GM12878 (cell line): ENCODE results near the gene TSGA10. TPM values are rescaled to one million over a fixed set of nuclear protein-coding genes. Genes with fewer than 3 reads are reported as not detected.

Experiments used
- BHLHE40 ChIP-seq, 2 experiments: fragments of 450-650 bp in 1 of 2; IDR thresholded peaks; 2 replicates each; pipeline ENCODE4 v1.6.1; 2011 to 2017; ENCODE audit warnings: low read depth in 2 of 2, borderline replicate concordance in 1 of 2, improper control_type of control experiment in 1 of 2, low read length in 1 of 2, mild to moderate bottlenecking in 1 of 2
- HDGF ChIP-seq: fragments of 450-650 bp; IDR thresholded peaks from 2 replicates; pipeline ENCODE4 v1.6.1; 2016; ENCODE audit warnings: antibody characterized with exemption
- NBN ChIP-seq: fragments of 450-650 bp; IDR thresholded peaks from 2 replicates; pipeline ENCODE4 v1.6.1; 2016
- NR2C2 ChIP-seq: IDR thresholded peaks from 2 replicates; pipeline ENCODE4 v1.6.1; 2011; ENCODE audit warnings: borderline replicate concordance, low read depth; ENCODE audit not compliant: control insufficient read depth, insufficient read length
- POLR2A ChIP-seq: IDR thresholded peaks from 2 replicates; pipeline ENCODE4 v1.6.1; 2011; ENCODE audit warnings: low read depth, mild to moderate bottlenecking, low read length
- POLR2AphosphoS5 ChIP-seq: IDR thresholded peaks from 2 replicates; pipeline ENCODE4 v1.6.1; 2011; ENCODE audit warnings: mild to moderate bottlenecking, low read length, inconsistent platforms
- RFX5 ChIP-seq: IDR thresholded peaks from 2 replicates; pipeline ENCODE4 v1.6.1; 2011; ENCODE audit warnings: low read depth, low read length, improper control_type of control experiment
- WRNIP1 ChIP-seq: IDR thresholded peaks from 2 replicates; pipeline ENCODE4 v1.6.1; 2011; ENCODE audit warnings: low read depth, low read length, improper control_type of control experiment, borderline replicate concordance
- YY1 ChIP-seq: IDR thresholded peaks from 2 replicates; pipeline ENCODE4 v1.6.1; 2011; ENCODE audit warnings: low read depth, mild to moderate bottlenecking, low read length
- ZNF24 ChIP-seq: fragments of 450-650 bp; IDR thresholded peaks from 2 replicates; pipeline ENCODE4 v1.6.1; 2017; ENCODE audit warnings: antibody characterized with exemption, mild to moderate bottlenecking
- ZNF687 ChIP-seq: fragments of 450-650 bp; IDR thresholded peaks from 2 replicates; pipeline ENCODE4 v1.6.1; 2017; ENCODE audit warnings: mild to moderate bottlenecking, moderate library complexity
- polyA plus RNA-seq, 11 experiments: library from polyadenylated mRNA; depleted of rRNA in 4 of 11; unstranded in 6 of 11; stranded (reverse) in 5 of 11; fragments of >200 nt; fragmentation: Nextera tagmentation in 4 of 11; fragmentation: Illumina TruSeq in 1 of 11; extraction: Ambion mirVana in 4 of 11; extraction: Trizol in 1 of 11; gene quantifications; 1 replicate in 1 of 11; 2 replicates in 10 of 11; pipeline versions ENCODE4 v1.2.1 to v1.2.3, GENCODE V29; 2011 to 2016; ENCODE audit warnings: inconsistent platforms in 2 of 11, missing spikeins in 2 of 11, low read depth in 1 of 11
- total RNA-seq, 4 experiments: library from RNA; depleted of rRNA in 3 of 4; stranded (reverse); fragments of >200 nt in 3 of 4; fragmentation: Illumina TruSeq in 1 of 4; extraction: Trizol in 1 of 4; gene quantifications; 2 replicates each; pipeline versions ENCODE4 v1.2.1 to v1.2.3, GENCODE V29; 2013 to 2021
- TF ChIP-seq, protein P1 (sequence below): fragments of 450-650 bp; IDR thresholded peaks from 2 replicates; pipeline ENCODE4 v1.6.1; 2017; ENCODE audit warnings: mild to moderate bottlenecking, moderate library complexity
- TF ChIP-seq, protein P2 (sequence below): fragments of 450-650 bp; IDR thresholded peaks from 2 replicates; pipeline ENCODE4 v1.6.1; 2016; ENCODE audit warnings: mild to moderate bottlenecking, moderate library complexity, borderline replicate concordance

Gene TSGA10
- total and polyA plus RNA-seq, 10 of the 15 experiments (the other 5 are each of a cell fraction or from before 2014, with no cell fraction given): 5.3 to 13.5 (median 8.6) TPM

GRCh38 chr2:99031481-99031880 is 123.3 kb downstream of the TSGA10 start (continued):
- TF ChIP-seq, protein P1, sequence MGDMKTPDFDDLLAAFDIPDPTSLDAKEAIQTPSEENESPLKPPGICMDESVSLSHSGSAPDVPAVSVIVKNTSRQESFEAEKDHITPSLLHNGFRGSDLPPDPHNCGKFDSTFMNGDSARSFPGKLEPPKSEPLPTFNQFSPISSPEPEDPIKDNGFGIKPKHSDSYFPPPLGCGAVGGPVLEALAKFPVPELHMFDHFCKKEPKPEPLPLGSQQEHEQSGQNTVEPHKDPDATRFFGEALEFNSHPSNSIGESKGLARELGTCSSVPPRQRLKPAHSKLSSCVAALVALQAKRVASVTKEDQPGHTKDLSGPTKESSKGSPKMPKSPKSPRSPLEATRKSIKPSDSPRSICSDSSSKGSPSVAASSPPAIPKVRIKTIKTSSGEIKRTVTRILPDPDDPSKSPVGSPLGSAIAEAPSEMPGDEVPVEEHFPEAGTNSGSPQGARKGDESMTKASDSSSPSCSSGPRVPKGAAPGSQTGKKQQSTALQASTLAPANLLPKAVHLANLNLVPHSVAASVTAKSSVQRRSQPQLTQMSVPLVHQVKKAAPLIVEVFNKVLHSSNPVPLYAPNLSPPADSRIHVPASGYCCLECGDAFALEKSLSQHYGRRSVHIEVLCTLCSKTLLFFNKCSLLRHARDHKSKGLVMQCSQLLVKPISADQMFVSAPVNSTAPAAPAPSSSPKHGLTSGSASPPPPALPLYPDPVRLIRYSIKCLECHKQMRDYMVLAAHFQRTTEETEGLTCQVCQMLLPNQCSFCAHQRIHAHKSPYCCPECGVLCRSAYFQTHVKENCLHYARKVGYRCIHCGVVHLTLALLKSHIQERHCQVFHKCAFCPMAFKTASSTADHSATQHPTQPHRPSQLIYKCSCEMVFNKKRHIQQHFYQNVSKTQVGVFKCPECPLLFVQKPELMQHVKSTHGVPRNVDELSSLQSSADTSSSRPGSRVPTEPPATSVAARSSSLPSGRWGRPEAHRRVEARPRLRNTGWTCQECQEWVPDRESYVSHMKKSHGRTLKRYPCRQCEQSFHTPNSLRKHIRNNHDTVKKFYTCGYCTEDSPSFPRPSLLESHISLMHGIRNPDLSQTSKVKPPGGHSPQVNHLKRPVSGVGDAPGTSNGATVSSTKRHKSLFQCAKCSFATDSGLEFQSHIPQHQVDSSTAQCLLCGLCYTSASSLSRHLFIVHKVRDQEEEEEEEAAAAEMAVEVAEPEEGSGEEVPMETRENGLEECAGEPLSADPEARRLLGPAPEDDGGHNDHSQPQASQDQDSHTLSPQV: no peak
- TF ChIP-seq YY1 (no peak), ZNF687 (no peak), BHLHE40 (IDR thresholded peaks at IDR 0.05; ENCODE audit: borderline replicate concordance in 1 of 2, low read depth in 2 of 2, low read length in 1 of 2) (no peak), RFX5 (no peak), WRNIP1 (no peak), POLR2AphosphoS5 (no peak), HDGF (no peak), ZNF24 (no peak), NBN (no peak), POLR2A (no peak), NR2C2 (no peak)
- TF ChIP-seq, protein P2, sequence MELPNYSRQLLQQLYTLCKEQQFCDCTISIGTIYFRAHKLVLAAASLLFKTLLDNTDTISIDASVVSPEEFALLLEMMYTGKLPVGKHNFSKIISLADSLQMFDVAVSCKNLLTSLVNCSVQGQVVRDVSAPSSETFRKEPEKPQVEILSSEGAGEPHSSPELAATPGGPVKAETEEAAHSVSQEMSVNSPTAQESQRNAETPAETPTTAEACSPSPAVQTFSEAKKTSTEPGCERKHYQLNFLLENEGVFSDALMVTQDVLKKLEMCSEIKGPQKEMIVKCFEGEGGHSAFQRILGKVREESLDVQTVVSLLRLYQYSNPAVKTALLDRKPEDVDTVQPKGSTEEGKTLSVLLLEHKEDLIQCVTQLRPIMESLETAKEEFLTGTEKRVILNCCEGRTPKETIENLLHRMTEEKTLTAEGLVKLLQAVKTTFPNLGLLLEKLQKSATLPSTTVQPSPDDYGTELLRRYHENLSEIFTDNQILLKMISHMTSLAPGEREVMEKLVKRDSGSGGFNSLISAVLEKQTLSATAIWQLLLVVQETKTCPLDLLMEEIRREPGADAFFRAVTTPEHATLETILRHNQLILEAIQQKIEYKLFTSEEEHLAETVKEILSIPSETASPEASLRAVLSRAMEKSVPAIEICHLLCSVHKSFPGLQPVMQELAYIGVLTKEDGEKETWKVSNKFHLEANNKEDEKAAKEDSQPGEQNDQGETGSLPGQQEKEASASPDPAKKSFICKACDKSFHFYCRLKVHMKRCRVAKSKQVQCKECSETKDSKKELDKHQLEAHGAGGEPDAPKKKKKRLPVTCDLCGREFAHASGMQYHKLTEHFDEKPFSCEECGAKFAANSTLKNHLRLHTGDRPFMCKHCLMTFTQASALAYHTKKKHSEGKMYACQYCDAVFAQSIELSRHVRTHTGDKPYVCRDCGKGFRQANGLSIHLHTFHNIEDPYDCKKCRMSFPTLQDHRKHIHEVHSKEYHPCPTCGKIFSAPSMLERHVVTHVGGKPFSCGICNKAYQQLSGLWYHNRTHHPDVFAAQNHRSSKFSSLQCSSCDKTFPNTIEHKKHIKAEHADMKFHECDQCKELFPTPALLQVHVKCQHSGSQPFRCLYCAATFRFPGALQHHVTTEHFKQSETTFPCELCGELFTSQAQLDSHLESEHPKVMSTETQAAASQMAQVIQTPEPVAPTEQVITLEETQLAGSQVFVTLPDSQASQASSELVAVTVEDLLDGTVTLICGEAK: no peak
